Endodermal cell (in vitro differentiated cells): ENCODE data around the gene EIF5B. TPM values are rescaled to one million over a fixed set of nuclear protein-coding genes. Genes with fewer than 3 reads are reported as not detected.

ENCODE experiments used
- DNase-seq: peaks from one replicate; pipeline ENCODE4 v3.0.0-alpha.2; 2017
- H3K27ac ChIP-seq: 2 replicates; pipeline ENCODE4 v1.5.1; 2013; ENCODE audit warnings: mild to moderate bottlenecking, low read depth, low read length, moderate library complexity
- H3K27me3 ChIP-seq: 2 replicates; pipeline ENCODE4 v1.6.1; 2013; ENCODE audit warnings: mild to moderate bottlenecking, low read length, moderate library complexity; ENCODE audit not compliant: insufficient read depth, control insufficient read depth, poor library complexity, severe bottlenecking
- H3K36me3 ChIP-seq: 2 replicates; pipeline ENCODE4 v1.7.0; 2013; ENCODE audit warnings: mild to moderate bottlenecking, low read length, moderate library complexity; ENCODE audit not compliant: control insufficient read depth, insufficient read depth
- H3K4me1 ChIP-seq: one replicate; pipeline ENCODE4 v1.7.0; 2013; ENCODE audit warnings: low read length; ENCODE audit not compliant: control insufficient read depth, insufficient read depth
- H3K4me3 ChIP-seq: 2 replicates; pipeline ENCODE4 v1.5.1; 2013; ENCODE audit warnings: mild to moderate bottlenecking, low read length, moderate library complexity
- H3K9ac ChIP-seq: 2 replicates; pipeline ENCODE4 v1.6.1; 2013; ENCODE audit warnings: mild to moderate bottlenecking, low read length, moderate library complexity; ENCODE audit not compliant: poor library complexity, severe bottlenecking; ENCODE audit errors: extremely low read depth
- H3K9me3 ChIP-seq: 2 replicates; pipeline ENCODE4 v1.6.1; 2013; ENCODE audit warnings: mild to moderate bottlenecking, low read length, moderate library complexity; ENCODE audit not compliant: control insufficient read depth
- H3K27ac Mint-ChIP-seq: 2 replicates; pipeline ENCODE4 v1.8.0; 2020; ENCODE audit warnings: mixed read lengths
- H3K27me3 Mint-ChIP-seq: 2 replicates; pipeline ENCODE4 v1.8.0; 2021; ENCODE audit warnings: mild to moderate bottlenecking, mixed read lengths; ENCODE audit not compliant: insufficient read depth
- H3K36me3 Mint-ChIP-seq: 2 replicates; pipeline ENCODE4 v1.8.0; 2020; ENCODE audit warnings: low read depth, mixed read lengths
- H3K4me1 Mint-ChIP-seq: 2 replicates; pipeline ENCODE4 v1.8.0; 2020; ENCODE audit warnings: mixed read lengths
- H3K4me3 Mint-ChIP-seq: 2 replicates; pipeline ENCODE4 v1.8.0; 2020; ENCODE audit warnings: mild to moderate bottlenecking, moderate library complexity, mixed read lengths
- H3K9me3 Mint-ChIP-seq: 2 replicates; pipeline ENCODE4 v1.8.0; 2020; ENCODE audit warnings: mild to moderate bottlenecking, mixed read lengths
- WGBS, 2 experiments: methylation state at CpG; one replicate each; pipeline versions ENCODE4 v1.1.5 to v1.1.7; 2013; ENCODE audit warnings: missing lambda C conversion rate in 2 of 2, mixed read lengths in 1 of 2; ENCODE audit not compliant: insufficient coverage in 1 of 2, insufficient read length in 1 of 2; 5-methylcytosine and 5-hydroxymethylcytosine counted together
- total RNA-seq, 2 donors: library from RNA; stranded (reverse); fragmentation: NEBNext Ultra II Directional in 1 of 2; extraction: Animal tissue kit (Norgen Biotek cat#: 25700) in 1 of 2; gene quantifications; 2 replicates in 1 of 2; 3 replicates in 1 of 2; pipeline ENCODE4 v1.2.1, GENCODE V29; 2021
- TF ChIP-seq, protein P1 (sequence below): fragments of 200-600 bp; sonication (generic); conservative IDR thresholded peaks from 2 replicates; pipeline ENCODE4 v1.5.0; 2021; ENCODE audit warnings: antibody characterized with exemption, mild to moderate bottlenecking

EIF5B gene
- total RNA-seq, 2 donors from 2014 or later: 54.2 to 63.6 TPM

DNA sequence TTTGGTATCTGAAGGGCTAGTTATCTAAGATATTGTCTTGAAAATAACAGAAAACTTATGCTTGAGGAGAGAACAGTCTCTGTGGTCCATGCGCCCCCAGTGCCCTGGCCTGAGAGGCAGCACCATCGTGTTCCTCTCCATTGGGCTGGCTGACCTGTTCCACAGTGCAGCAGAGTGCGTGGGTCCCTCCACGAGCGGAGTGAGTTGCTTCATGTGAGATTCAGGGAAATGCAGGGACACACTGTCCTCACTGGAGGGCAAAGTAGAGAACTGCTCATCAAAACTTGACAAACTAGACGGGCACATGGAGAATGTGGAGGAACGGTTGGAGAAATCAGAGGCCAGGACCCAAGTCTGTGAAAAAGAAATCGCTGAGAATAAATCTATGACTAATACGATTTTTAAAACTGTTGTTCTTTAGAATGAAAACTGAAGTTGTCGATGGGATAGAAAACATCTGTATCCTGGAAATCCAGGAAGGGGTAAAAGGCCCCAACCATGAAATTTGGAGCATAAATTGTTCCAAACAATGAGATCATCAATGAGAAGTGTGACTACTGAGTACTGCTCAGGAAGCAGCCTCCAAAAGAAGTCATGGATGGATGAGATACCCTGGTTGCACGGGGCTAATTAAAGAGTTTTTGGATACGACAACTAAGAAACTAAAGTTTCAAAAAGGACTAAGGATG is 94.5 kb downstream of the EIF5B start:
- peak overlapping the region; percentile 73 for H3K27ac Mint-ChIP-seq

DNA sequence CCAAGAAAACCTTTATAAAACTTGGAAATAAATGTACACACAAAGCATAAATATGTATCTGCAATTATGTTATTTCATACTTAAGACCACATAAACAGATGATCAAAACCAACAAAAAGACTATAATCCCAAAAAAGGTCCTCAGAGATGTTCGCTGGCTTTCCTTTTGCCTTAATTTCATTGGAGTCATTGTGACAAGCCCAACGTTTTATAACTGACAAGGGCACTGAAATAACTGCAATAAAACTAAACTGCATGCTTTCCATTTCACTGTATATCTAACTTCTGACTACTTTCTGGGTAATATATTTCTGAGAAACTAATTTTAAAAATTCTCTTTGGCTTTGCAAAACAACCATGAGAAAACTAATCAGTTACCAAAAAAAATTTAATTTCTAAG is 96.2 kb downstream of the EIF5B start:
- Histone ChIP-seq H3K36me3 (peaks cover 54% of the 10 kb centered on the region), H3K4me3 (no peak overlapping the region), H3K9me3 (no peaks in the 10 kb centered on the region), H3K4me1 (no peaks in the 10 kb centered on the region), H3K27me3 (no peaks in the 10 kb centered on the region), H3K9ac (no peak overlapping the region), H3K27ac (no peak overlapping the region)
- DNase-seq: no peak
- Mint-ChIP-seq H3K27ac (no peak overlapping the region), H3K4me1 (peaks cover 10% of the 10 kb centered on the region), H3K4me3 (no peak overlapping the region), H3K9me3 (no peaks in the 10 kb centered on the region), H3K36me3 (peaks cover 27% of the 10 kb centered on the region), H3K27me3 (no peaks in the 10 kb centered on the region)
- WGBS, 2 experiments: 89 to 95% methylated on average over 2 of the region's 2 CpGs
- TF ChIP-seq, protein P1, sequence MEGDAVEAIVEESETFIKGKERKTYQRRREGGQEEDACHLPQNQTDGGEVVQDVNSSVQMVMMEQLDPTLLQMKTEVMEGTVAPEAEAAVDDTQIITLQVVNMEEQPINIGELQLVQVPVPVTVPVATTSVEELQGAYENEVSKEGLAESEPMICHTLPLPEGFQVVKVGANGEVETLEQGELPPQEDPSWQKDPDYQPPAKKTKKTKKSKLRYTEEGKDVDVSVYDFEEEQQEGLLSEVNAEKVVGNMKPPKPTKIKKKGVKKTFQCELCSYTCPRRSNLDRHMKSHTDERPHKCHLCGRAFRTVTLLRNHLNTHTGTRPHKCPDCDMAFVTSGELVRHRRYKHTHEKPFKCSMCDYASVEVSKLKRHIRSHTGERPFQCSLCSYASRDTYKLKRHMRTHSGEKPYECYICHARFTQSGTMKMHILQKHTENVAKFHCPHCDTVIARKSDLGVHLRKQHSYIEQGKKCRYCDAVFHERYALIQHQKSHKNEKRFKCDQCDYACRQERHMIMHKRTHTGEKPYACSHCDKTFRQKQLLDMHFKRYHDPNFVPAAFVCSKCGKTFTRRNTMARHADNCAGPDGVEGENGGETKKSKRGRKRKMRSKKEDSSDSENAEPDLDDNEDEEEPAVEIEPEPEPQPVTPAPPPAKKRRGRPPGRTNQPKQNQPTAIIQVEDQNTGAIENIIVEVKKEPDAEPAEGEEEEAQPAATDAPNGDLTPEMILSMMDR: no peak

More for the DNA sequence above, 94.5 kb downstream of the EIF5B start:
- Mint-ChIP-seq H3K4me1 (peaks cover 10% of the 10 kb centered on the region), H3K4me3 (no peak overlapping the region), H3K9me3 (no peaks in the 10 kb centered on the region), H3K36me3 (peaks cover 28% of the 10 kb centered on the region), H3K27me3 (no peaks in the 10 kb centered on the region)
- H3K4me3 ChIP-seq: no peak overlapping the region
- H3K4me1 ChIP-seq: no peaks in the 10 kb centered on the region
- peaks cover 56% of the 10 kb centered on the region for H3K36me3 ChIP-seq
- H3K9ac ChIP-seq: no peak overlapping the region
- no peak for DNase-seq
- TF ChIP-seq, protein P1: no peak
- H3K27ac ChIP-seq: no peak overlapping the region
- H3K9me3 ChIP-seq: no peaks in the 10 kb centered on the region
- H3K27me3 ChIP-seq: no peaks in the 10 kb centered on the region
- WGBS, 2 experiments: 94 to 95% methylated on average over 10 to 12 of the region's 12 CpGs

DNA sequence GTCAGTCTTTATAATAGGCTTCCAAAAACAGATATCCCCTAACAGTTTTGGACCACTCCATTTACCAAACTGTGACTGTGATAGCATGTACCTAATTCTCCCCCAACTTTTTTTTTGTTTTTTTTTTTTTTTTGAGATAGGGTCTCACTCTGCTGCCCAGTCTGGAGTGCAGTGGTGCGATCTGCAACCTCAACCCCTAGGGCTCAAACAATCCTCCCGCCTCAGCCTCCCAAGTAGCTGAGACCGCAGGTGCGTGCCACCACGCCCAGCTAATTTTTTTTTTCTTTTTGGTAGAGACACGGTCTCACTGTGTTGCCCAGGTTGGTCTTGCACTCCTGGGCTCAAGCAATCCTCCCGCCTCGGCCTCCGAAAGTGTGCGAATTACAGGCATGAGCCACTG is 99.7 kb downstream of the EIF5B start:
- no peak for DNase-seq
- TF ChIP-seq, protein P1: no peak
- WGBS, 2 experiments: 88 to 95% methylated on average over 6 to 10 of the region's 10 CpGs
- H3K27ac Mint-ChIP-seq: no peak overlapping the region
- Histone ChIP-seq H3K36me3 (peaks cover 54% of the 10 kb centered on the region), H3K9ac (no peak overlapping the region), H3K27ac (no peak overlapping the region), H3K4me1 (no peaks in the 10 kb centered on the region), H3K4me3 (no peak overlapping the region), H3K27me3 (no peaks in the 10 kb centered on the region), H3K9me3 (no peaks in the 10 kb centered on the region)
- H3K36me3 Mint-ChIP-seq: peaks cover 26% of the 10 kb centered on the region
- no peaks in the 10 kb centered on the region for H3K9me3 Mint-ChIP-seq
- peaks cover 10% of the 10 kb centered on the region for H3K4me1 Mint-ChIP-seq
- H3K27me3 Mint-ChIP-seq: no peaks in the 10 kb centered on the region
- no peak overlapping the region for H3K4me3 Mint-ChIP-seq
